H1 (cell line): ENCODE results near the gene ARHGEF3. TPM values are rescaled to one million over a fixed set of nuclear protein-coding genes. Genes with fewer than 3 reads are reported as not detected.

ENCODE experiments used
- CTCF ChIA-PET: fragments of 300-600 bp; sonication (Branson Sonifier 250); formaldehyde crosslinking; loops from one replicate; lab custom pipeline; 2021; ENCODE audit not compliant: partially characterized antibody; lab: Charles Lee
- POLR2A ChIA-PET: fragments of 300-600 bp; sonication (Branson Sonifier 250); formaldehyde crosslinking; loops from one replicate; lab custom pipeline; 2021; ENCODE audit warnings: inconsistent platforms; ENCODE audit not compliant: partially characterized antibody; lab: Charles Lee
- DNase-seq, 2 experiments: peaks; one replicate each; pipeline versions ENCODE4 v3.0.0 to v3.0.0-alpha.2; 2010 to 2022; ENCODE audit warnings: low spot score in 2 of 2, low read depth in 1 of 2, mixed read lengths in 1 of 2
- FAIRE-seq: peaks from 2 replicates; lab custom pipeline; 2011; peaks lifted over from hg19 to GRCh38; lab: Jason Lieb, UNC
- H2AFZ ChIP-seq: 2 replicates; pipeline ENCODE4 v1.8.1; 2012; ENCODE audit warnings: low read length, inconsistent platforms
- H2AK5ac ChIP-seq: 2 replicates; pipeline ENCODE4 v1.6.1; 2013; ENCODE audit warnings: low read depth, low read length
- H2BK120ac ChIP-seq: replicated peaks from 2 replicates; pipeline ENCODE3; 2013; ENCODE audit warnings: low read depth, low read length, inconsistent platforms
- H2BK12ac ChIP-seq: 2 replicates; pipeline ENCODE4 v1.6.1; 2013; ENCODE audit warnings: low read depth, low read length
- H2BK15ac ChIP-seq: 2 replicates; pipeline ENCODE4 v1.6.1; 2013; ENCODE audit warnings: low read length
- H2BK20ac ChIP-seq: 2 replicates; pipeline ENCODE4 v1.6.1; 2013; ENCODE audit warnings: low read length
- H2BK5ac ChIP-seq: 2 replicates; pipeline ENCODE4 v1.6.1; 2013; ENCODE audit warnings: low read depth, low read length
- H3K14ac ChIP-seq: 2 replicates; pipeline ENCODE4 v1.6.1; 2013; ENCODE audit warnings: inconsistent platforms; ENCODE audit not compliant: insufficient read length
- H3K18ac ChIP-seq: 2 replicates; pipeline ENCODE4 v1.6.1; 2013; ENCODE audit warnings: low read length; ENCODE audit errors: extremely low read depth
- H3K23ac ChIP-seq: 2 replicates; pipeline ENCODE4 v1.6.1; 2013; ENCODE audit warnings: inconsistent platforms; ENCODE audit not compliant: insufficient read length
- H3K23me2 ChIP-seq: 2 replicates; pipeline ENCODE4 v1.6.1; 2013; ENCODE audit warnings: low read depth, low read length
- H3K27ac ChIP-seq: 2 replicates; pipeline ENCODE4 v1.6.1; 2011; ENCODE audit warnings: low read depth, low read length, inconsistent platforms
- H3K27me3 ChIP-seq, 4 experiments: replicated peaks in 1 of 4; 1 replicate in 1 of 4; 2 replicates in 3 of 4; pipeline versions ENCODE4 v1.6.1 to v1.8.1; 2011 to 2013; ENCODE audit warnings: low read length in 3 of 4, mild to moderate bottlenecking in 3 of 4, inconsistent platforms in 2 of 4, mixed read lengths in 2 of 4, moderate library complexity in 1 of 4; ENCODE audit not compliant: control insufficient read depth in 3 of 4, insufficient read depth in 3 of 4; ENCODE audit errors: extremely low read depth in 1 of 4
- H3K36me3 ChIP-seq, 4 experiments: 2 replicates each; pipeline versions ENCODE4 v1.6.1 to v1.8.1; 2011 to 2013; ENCODE audit warnings: mild to moderate bottlenecking in 4 of 4, low read length in 3 of 4, moderate library complexity in 2 of 4, control low read depth in 1 of 4, inconsistent platforms in 1 of 4; ENCODE audit not compliant: insufficient read depth in 4 of 4, control insufficient read depth in 2 of 4
- H3K4ac ChIP-seq: replicated peaks from 2 replicates; pipeline ENCODE3; 2013; ENCODE audit warnings: low read length, low read depth, mixed read lengths, inconsistent platforms; ENCODE audit not compliant: insufficient read length
- H3K4me1 ChIP-seq, 4 experiments: replicated peaks in 1 of 4; 1 replicate in 1 of 4; 2 replicates in 3 of 4; pipeline versions ENCODE4 v1.6.1 to v1.8.1; 2011 to 2013; ENCODE audit warnings: low read length in 3 of 4, inconsistent platforms in 2 of 4, mixed read lengths in 1 of 4; ENCODE audit not compliant: insufficient read depth in 4 of 4, control insufficient read depth in 3 of 4
- H3K4me2 ChIP-seq, 2 experiments: 2 replicates each; pipeline versions ENCODE4 v1.6.1 to v1.8.1; 2011 to 2013; ENCODE audit warnings: low read depth in 2 of 2, low read length in 2 of 2, control low read depth in 1 of 2, inconsistent platforms in 1 of 2, mild to moderate bottlenecking in 1 of 2; ENCODE audit not compliant: insufficient read depth in 1 of 2
- H3K4me3 ChIP-seq, 4 experiments: fragments of 200-600, 300-600 bp in 1 of 4; sonication (generic), shearing (Covaris generic), sonication (Bioruptor Twin) in 1 of 4; 2 replicates each; pipeline versions ENCODE4 v1.5.1 to v1.8.1; 2011 to 2016; ENCODE audit warnings: low read length in 4 of 4, low read depth in 3 of 4, control low read depth in 2 of 4, inconsistent platforms in 2 of 4, mild to moderate bottlenecking in 2 of 4, mixed read lengths in 1 of 4, moderate library complexity in 1 of 4; ENCODE audit not compliant: insufficient read depth in 2 of 4; ENCODE audit errors: extremely low read depth in 1 of 4
- H3K56ac ChIP-seq: replicated peaks from 2 replicates; pipeline ENCODE3; 2013; ENCODE audit warnings: low read depth, mild to moderate bottlenecking, mixed read lengths, low read length, inconsistent platforms; ENCODE audit not compliant: insufficient read length
- H3K79me1 ChIP-seq: 2 replicates; pipeline ENCODE4 v1.6.1; 2013; ENCODE audit warnings: low read depth, low read length, control low read depth
- H3K79me2 ChIP-seq, 2 experiments: 2 replicates each; pipeline versions ENCODE4 v1.6.1 to v1.8.1; 2012 to 2013; ENCODE audit warnings: low read length in 2 of 2, mild to moderate bottlenecking in 2 of 2, inconsistent platforms in 1 of 2; ENCODE audit not compliant: insufficient read depth in 2 of 2, control insufficient read depth in 1 of 2
- H3K9ac ChIP-seq, 4 experiments: replicated peaks in 1 of 4; 1 replicate in 1 of 4; 2 replicates in 3 of 4; pipeline versions ENCODE4 v1.6.1 to v1.8.1; 2011 to 2013; ENCODE audit warnings: low read depth in 3 of 4, low read length in 3 of 4, control low read depth in 2 of 4, mild to moderate bottlenecking in 2 of 4, moderate library complexity in 2 of 4, inconsistent platforms in 1 of 4; ENCODE audit errors: extremely low read depth in 1 of 4
- H3K9me3 ChIP-seq, 2 experiments: 2 replicates each; pipeline versions ENCODE4 v1.6.1 to v1.8.1; 2012 to 2013; ENCODE audit warnings: mild to moderate bottlenecking in 2 of 2, moderate library complexity in 2 of 2, control low read depth in 1 of 2, inconsistent platforms in 1 of 2, low read depth in 1 of 2, low read length in 1 of 2, mixed read lengths in 1 of 2; ENCODE audit not compliant: insufficient read depth in 2 of 2
- H4K20me1 ChIP-seq, 2 experiments: replicated peaks in 1 of 2; 2 replicates each; pipeline versions ENCODE3 to v1.8.1; 2011 to 2013; ENCODE audit warnings: inconsistent platforms in 2 of 2, low read length in 2 of 2, mild to moderate bottlenecking in 1 of 2; ENCODE audit not compliant: insufficient read depth in 2 of 2, control insufficient read depth in 1 of 2
- H4K5ac ChIP-seq: 2 replicates; pipeline ENCODE4 v1.6.1; 2013; ENCODE audit warnings: low read length, low read depth, mixed read lengths, inconsistent platforms; ENCODE audit not compliant: insufficient read length
- H4K8ac ChIP-seq: 2 replicates; pipeline ENCODE4 v1.8.0; 2013; ENCODE audit warnings: mild to moderate bottlenecking, moderate library complexity, low read length, inconsistent platforms; ENCODE audit not compliant: insufficient read depth; ENCODE audit errors: extremely low read depth
- H4K91ac ChIP-seq: replicated peaks from 2 replicates; pipeline ENCODE3; 2013; ENCODE audit warnings: low read length, mixed read lengths, inconsistent platforms; ENCODE audit not compliant: insufficient read length
- BCL11A ChIP-seq, 2 experiments: IDR thresholded peaks; one replicate each; pipeline ENCODE4 v1.6.1; 2011; ENCODE audit warnings: low read depth in 2 of 2, low read length in 2 of 2, mild to moderate bottlenecking in 2 of 2
- CBX8 ChIP-seq: fragments of 300-800, 300-1000 bp; sonication (generic); IDR thresholded peaks from 2 replicates; pipeline ENCODE4 v1.7.1; 2016; ENCODE audit warnings: low read depth, low read length, borderline replicate concordance
- CHD2 ChIP-seq: IDR thresholded peaks from 2 replicates; pipeline ENCODE4 v1.6.1; 2012; ENCODE audit warnings: low read length, improper control_type of control experiment
- EZH2 ChIP-seq: fragments of 200-600 bp; sonication (generic); IDR thresholded peaks from 2 replicates; pipeline ENCODE4 v1.7.1; 2012; ENCODE audit warnings: low read depth, mild to moderate bottlenecking, moderate library complexity, low read length, inconsistent platforms; ENCODE audit not compliant: severe bottlenecking
- JUN ChIP-seq: IDR thresholded peaks from 2 replicates; pipeline ENCODE4 v1.6.1; 2011; ENCODE audit warnings: low read depth, mild to moderate bottlenecking, improper control_type of control experiment, low read length
- JUND ChIP-seq: IDR thresholded peaks from 2 replicates; pipeline ENCODE4 v1.6.1; 2011; ENCODE audit warnings: mild to moderate bottlenecking, improper control_type of control experiment, low read length
- MAX ChIP-seq: IDR thresholded peaks from 2 replicates; pipeline ENCODE4 v1.6.1; 2012; ENCODE audit warnings: inconsistent platforms
- NANOG ChIP-seq: IDR thresholded peaks from 2 replicates; pipeline ENCODE4 v1.6.1; 2011; ENCODE audit warnings: low read length, low read depth, mild to moderate bottlenecking, inconsistent platforms; ENCODE audit not compliant: insufficient read depth, poor library complexity, severe bottlenecking
- SIN3A ChIP-seq, 2 experiments: IDR thresholded peaks in 1 of 2; conservative IDR thresholded peaks in 1 of 2; 2 replicates each; pipeline ENCODE4 v1.6.1; 2011 to 2012; ENCODE audit warnings: low read length in 2 of 2, improper control_type of control experiment in 1 of 2, low read depth in 1 of 2, mild to moderate bottlenecking in 1 of 2
- TBP ChIP-seq: IDR thresholded peaks from 2 replicates; pipeline ENCODE4 v1.6.1; 2011; ENCODE audit warnings: low read depth, low read length, improper control_type of control experiment
- WGBS, 2 experiments: shearing (Covaris generic) in 1 of 2; methylation state at CpG; one replicate each; pipeline versions ENCODE4 v1.1.6 to v1.1.7; 2013 to 2015; ENCODE audit warnings: low lambda C conversion rate in 2 of 2, mixed read lengths in 2 of 2, inconsistent platforms in 1 of 2, low coverage in 1 of 2, missing lambda C conversion rate in 1 of 2; ENCODE audit not compliant: insufficient replicate concordance in 2 of 2, insufficient coverage in 1 of 2, insufficient read length in 1 of 2; ENCODE audit errors: extremely low coverage in 1 of 2, missing lambda C conversion rate in 1 of 2; 5-methylcytosine and 5-hydroxymethylcytosine counted together
- polyA plus RNA-seq, 7 experiments: library from polyadenylated mRNA; depleted of rRNA in 3 of 7; stranded (reverse) in 5 of 7; unstranded in 2 of 7; fragments of >200 nt in 5 of 7; fragments of 200-250 nt in 2 of 7; gene quantifications; 1 replicate in 5 of 7; 2 replicates in 1 of 7; 4 replicates in 1 of 7; pipeline versions ENCODE4 v1.2.1 to v1.2.3, GENCODE V29; 2011 to 2013; ENCODE audit warnings: missing spikeins in 2 of 7, mixed read lengths in 2 of 7
- total RNA-seq: library from RNA; stranded (reverse); fragmentation: NEBNext Ultra II Directional; extraction: Animal tissue kit (Norgen Biotek cat#: 25700); gene quantifications from 2 replicates; pipeline ENCODE4 v1.2.1, GENCODE V29; 2021

The ARHGEF3 gene
- total and polyA plus RNA-seq, 2 of the 8 experiments (the other 6 are each of a cell fraction or from before 2014, with no cell fraction given), result 2.8 to 6.0 TPM

GRCh38 chr3:56681984-56682461 is 119.7 kb downstream of the ARHGEF3 start:
- H3K27me3 ChIP-seq, result peaks cover 4 to 18% (median 14%) of the 10 kb centered on the region in 4 experiments
- ChIA-PET CTCF (interaction anchor here (1.3 kb wide), 1 partner anchor 324 kb away, joined by 3 read pairs; no protein-coding TSS in a partner anchor), POLR2A (interaction anchor here (0.7 to 3.0 kb wide), 13 partner anchors 8 to 396 kb away, joined by 3 to 14 read pairs (median 4); partner anchors contain the start of gene CCDC66)
- H3K79me1 ChIP-seq, result no peaks in the 10 kb centered on the region; the same call in 1 of the 2 replicates
- H3K4ac ChIP-seq, result no peak overlapping the region
- no peak overlapping the region; the same call in 1 of the 2 replicates for H3K18ac ChIP-seq
- peaks cover 5 to 11% of the 10 kb centered on the region in 2 experiments; a peak in 3 of 4 replicates for H3K9me3 ChIP-seq
- H2BK15ac ChIP-seq, result no peak overlapping the region
- H3K23me2 ChIP-seq, result peaks cover 3% of the 10 kb centered on the region
- H3K36me3 ChIP-seq, result peaks cover 0 to 6% (median 2%) of the 10 kb centered on the region in 4 experiments; a peak in 3 of 8 replicates
- H2BK120ac ChIP-seq, result no peak overlapping the region
- peak overlapping the region; percentile 92; the same call in 1 of the 2 replicates for H2BK5ac ChIP-seq
- H4K8ac ChIP-seq, result peak overlapping the region; percentile 100; the same call in 1 of the 2 replicates
- TF ChIP-seq CHD2, result no peak
- TF ChIP-seq NANOG, result no peak
- peak; percentile 16; the same call in 1 of the 2 replicates for TF ChIP-seq TBP
- no peak for TF ChIP-seq EZH2
- no peak for TF ChIP-seq JUN
- TF ChIP-seq JUND, result no peak
- TF ChIP-seq MAX, result peak; percentile 57; the same call in 1 of the 2 replicates
- no peak for TF ChIP-seq SIN3A (conservative IDR thresholded peaks at IDR 0.05 in 1 of 2, IDR thresholded peaks at IDR 0.05 in 1 of 2; ENCODE audit: low read depth in 1 of 2, low read length in 2 of 2)
- no peak for TF ChIP-seq CBX8
- no peak for TF ChIP-seq BCL11A (IDR thresholded peaks at IDR 0.05; ENCODE audit: low read depth in 2 of 2, low read length in 2 of 2)
- H3K9ac ChIP-seq, result peak overlapping the region in 3 of 4 experiments; percentile 89 to 93 (median 91); a peak in 6 of 7 replicates
- H3K56ac ChIP-seq, result no peak overlapping the region
- peak overlapping the region; percentile 54; the same call in 1 of the 2 replicates for H2BK12ac ChIP-seq
- no peaks in the 10 kb centered on the region for H4K20me1 ChIP-seq
- peaks cover 0 to 48% of the 10 kb centered on the region in 2 experiments; a peak in 2 of 4 replicates for H3K79me2 ChIP-seq
- H4K91ac ChIP-seq, result peak overlapping the region; percentile 91
- WGBS, 2 experiments, result 16% methylated on average over 7 of the region's 10 CpGs; no CpG with 5 or more reads in 1 of the 2 experiments
- no peak overlapping the region for H3K14ac ChIP-seq
- H2BK20ac ChIP-seq, result no peak overlapping the region
- H4K5ac ChIP-seq, result no peak overlapping the region
- H3K23ac ChIP-seq, result peak overlapping the region; percentile 28
- DNase-seq (peak in 1 of 2 experiments; percentile 31), FAIRE-seq (no peak)
- H3K4me3 ChIP-seq, result peak overlapping the region; percentile 79 to 94 (median 84)
- peaks cover 0 to 2% (median 1%) of the 10 kb centered on the region in 4 experiments; a peak in 3 of 7 replicates for H3K4me1 ChIP-seq
- H3K27ac ChIP-seq, result peak overlapping the region; percentile 96
- no peak overlapping the region for H2AFZ ChIP-seq
- H3K4me2 ChIP-seq, result peak overlapping the region; percentile 70 to 87
- no peak overlapping the region for H2AK5ac ChIP-seq
